WTC11 (cell line): Measurements from ENCODE around the gene SMARCA5. TPM values are rescaled to one million over a fixed set of nuclear protein-coding genes. Genes with fewer than 3 reads are reported as not detected.

Experiments
- ATAC-seq: fragments of 200-7000 bp; cut with Tn5 transposase; 2 replicates; pipeline ENCODE4 v1.10.0; 2021; ENCODE audit warnings: mild to moderate bottlenecking, moderate library complexity
- CTCF ChIA-PET: fragments of 300-600 bp; sonication (Branson Sonifier 250); formaldehyde crosslinking; loops from one replicate; lab custom pipeline; 2021; ENCODE audit warnings: antibody characterized with exemption; lab: Charles Lee
- POLR2A ChIA-PET: fragments of 350-600 bp; sonication (Branson Sonifier 250); formaldehyde crosslinking; loops from one replicate; lab custom pipeline; 2021; ENCODE audit warnings: antibody characterized with exemption; lab: Charles Lee
- DNase-seq: peaks from one replicate; pipeline ENCODE4 v3.0.0; 2021; ENCODE audit warnings: low spot score
- H3K27ac Mint-ChIP-seq: 2 replicates; pipeline ENCODE4 v1.8.0; 2021; ENCODE audit warnings: mixed read lengths
- H3K27me3 Mint-ChIP-seq: 2 replicates; pipeline ENCODE4 v1.8.0; 2021; ENCODE audit warnings: low read depth, mild to moderate bottlenecking, moderate library complexity, mixed read lengths
- H3K36me3 Mint-ChIP-seq: 2 replicates; pipeline ENCODE4 v1.8.0; 2021; ENCODE audit warnings: mixed read lengths
- H3K4me1 Mint-ChIP-seq: 2 replicates; pipeline ENCODE4 v1.8.0; 2022; ENCODE audit warnings: mixed read lengths
- H3K4me3 Mint-ChIP-seq: 2 replicates; pipeline ENCODE4 v1.8.0; 2021; ENCODE audit warnings: mild to moderate bottlenecking, moderate library complexity, mixed read lengths
- H3K9me3 Mint-ChIP-seq: 2 replicates; pipeline ENCODE4 v1.8.0; 2021; ENCODE audit warnings: mixed read lengths
- ATF1 ChIP-seq: sonication (generic); formaldehyde crosslinking; IDR thresholded peaks from 2 replicates; pipeline ENCODE4 v1.8.1; 2023; ENCODE audit warnings: mild to moderate bottlenecking, moderate library complexity, missing genetic modification reagents
- CREB1 ChIP-seq: sonication (generic); formaldehyde crosslinking; IDR thresholded peaks from 2 replicates; pipeline ENCODE4 v1.8.0; 2023; ENCODE audit warnings: mild to moderate bottlenecking, missing genetic modification reagents
- EMX1 ChIP-seq: fragments of 250-450 bp; sonication (Bioruptor Pico); IDR thresholded peaks from 2 replicates; pipeline ENCODE4 v1.8.0; 2021; ENCODE audit warnings: mild to moderate bottlenecking
- FOXK1 ChIP-seq: sonication (generic); formaldehyde crosslinking; IDR thresholded peaks from 2 replicates; pipeline ENCODE4 v1.8.0; 2022; ENCODE audit warnings: mild to moderate bottlenecking, moderate library complexity, missing genetic modification reagents
- FOXP1 ChIP-seq: sonication (generic); formaldehyde crosslinking; IDR thresholded peaks from 2 replicates; pipeline ENCODE4 v1.8.0; 2022; ENCODE audit warnings: missing genetic modification reagents, mild to moderate bottlenecking, moderate library complexity, borderline replicate concordance
- NR1H2 ChIP-seq: sonication (generic); formaldehyde crosslinking; IDR thresholded peaks from 2 replicates; pipeline ENCODE4 v1.9.0; 2021; ENCODE audit warnings: mild to moderate bottlenecking, moderate library complexity, missing genetic modification reagents
- NR3C1 ChIP-seq: sonication (generic); formaldehyde crosslinking; conservative IDR thresholded peaks from 2 replicates; pipeline ENCODE4 v1.8.1; 2023; ENCODE audit warnings: low read depth, mild to moderate bottlenecking, missing genetic modification reagents
- PRRX2 ChIP-seq: fragments of 250-450 bp; sonication (Bioruptor Pico); IDR thresholded peaks from 2 replicates; pipeline ENCODE4 v1.8.0; 2021; ENCODE audit warnings: mild to moderate bottlenecking
- SP1 ChIP-seq: sonication (generic); formaldehyde crosslinking; conservative IDR thresholded peaks from 2 replicates; pipeline ENCODE4 v1.8.1; 2022; ENCODE audit warnings: missing genetic modification reagents
- ZNF121 ChIP-seq: sonication (generic); formaldehyde crosslinking; IDR thresholded peaks from 2 replicates; pipeline ENCODE4 v1.8.0; 2023; ENCODE audit warnings: missing genetic modification reagents
- ZNF317 ChIP-seq: sonication (generic); formaldehyde crosslinking; IDR thresholded peaks from 2 replicates; pipeline ENCODE4 v1.8.1; 2023; ENCODE audit warnings: low read depth, mild to moderate bottlenecking, moderate library complexity, missing genetic modification reagents, borderline replicate concordance
- ZNF671 ChIP-seq: fragments of 250-450 bp; sonication (Bioruptor Pico); IDR thresholded peaks from 2 replicates; pipeline ENCODE4 v1.8.0; 2021; ENCODE audit warnings: mild to moderate bottlenecking
- total RNA-seq: library from RNA; stranded (reverse); gene quantifications from 3 replicates; pipeline ENCODE4 v1.2.3, GENCODE V29; 2021
- TF ChIP-seq, protein P1 (sequence below): sonication (generic); formaldehyde crosslinking; IDR thresholded peaks from 2 replicates; pipeline ENCODE4 v1.8.1; 2022; ENCODE audit warnings: low read depth, missing genetic modification reagents, borderline replicate concordance
- TF ChIP-seq, protein P2 (sequence below): sonication (generic); formaldehyde crosslinking; IDR thresholded peaks from 2 replicates; pipeline ENCODE4 v1.8.1; 2023; ENCODE audit warnings: mild to moderate bottlenecking, missing genetic modification reagents
- TF ChIP-seq, protein P3 (sequence below): sonication (generic); formaldehyde crosslinking; conservative IDR thresholded peaks from 2 replicates; pipeline ENCODE4 v1.8.1; 2023; ENCODE audit warnings: mild to moderate bottlenecking, low read depth, missing genetic modification reagents, moderate library complexity
- TF ChIP-seq, protein P4 (sequence below): sonication (generic); formaldehyde crosslinking; IDR thresholded peaks from 2 replicates; pipeline ENCODE4 v1.8.1; 2022; ENCODE audit warnings: low read depth, mild to moderate bottlenecking, moderate library complexity, missing genetic modification reagents, borderline replicate concordance

SMARCA5 gene
- total RNA-seq, 1 experiment from 2014 or later = 98.8 TPM

DNA sequence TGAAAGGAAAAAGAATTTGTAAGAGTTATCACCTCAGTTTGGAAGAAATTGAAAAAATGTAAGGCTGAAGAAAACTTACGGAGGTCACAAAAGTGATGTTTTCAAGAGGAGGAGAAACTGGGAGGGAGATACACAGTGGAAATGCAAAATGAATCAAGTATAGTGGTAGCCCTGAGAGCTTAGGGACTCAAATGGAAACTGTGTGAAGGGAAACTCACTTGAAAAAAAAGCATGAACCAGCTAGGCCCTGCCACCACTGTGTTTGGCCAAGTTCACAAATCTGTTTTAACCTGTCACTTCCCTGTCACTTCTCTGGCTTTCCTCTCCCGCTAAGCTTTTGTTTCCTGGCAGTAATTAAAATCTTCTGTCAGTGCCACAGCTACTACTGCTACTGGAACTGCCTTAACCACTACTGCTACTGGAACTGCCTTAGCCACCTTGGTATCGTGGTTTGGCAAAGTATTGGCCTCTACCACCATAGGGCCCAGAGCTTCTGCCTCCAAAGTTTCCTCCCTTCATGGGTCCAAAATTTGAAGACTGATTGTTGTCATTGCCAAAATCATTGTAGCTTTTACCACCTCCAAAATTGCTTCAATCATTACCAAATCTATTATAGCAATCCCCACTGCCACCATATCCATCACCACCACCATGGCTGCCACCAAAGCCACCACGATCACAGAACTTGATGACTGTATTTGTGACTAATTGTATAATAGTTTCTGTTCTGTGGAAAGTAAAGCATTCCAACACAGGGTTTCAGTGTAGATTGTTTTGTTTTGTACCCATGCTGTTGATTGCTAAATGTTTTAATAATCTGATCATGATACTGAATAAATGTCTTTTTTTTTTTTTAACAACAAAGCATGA is 41.5 kb downstream of the SMARCA5 start:
- CTCF ChIA-PET = interaction anchor here (0.7 kb wide), 1 partner anchor 27 kb away, joined by 3 read pairs; no protein-coding TSS in a partner anchor
- Mint-ChIP-seq H3K9me3 (no peaks in the 10 kb centered on the region), H3K36me3 (peaks cover 31% of the 10 kb centered on the region), H3K27me3 (peaks cover 10% of the 10 kb centered on the region), H3K4me3 (no peak overlapping the region), H3K27ac (peak overlapping the region; percentile 45; the same call in 1 of the 2 replicates), H3K4me1 (peaks cover 8% of the 10 kb centered on the region)
- ATAC-seq (no peak), DNase-seq (no peak)
- TF ChIP-seq NR1H2 = no peak
- TF ChIP-seq SP1 = no peak
- TF ChIP-seq, protein P1, sequence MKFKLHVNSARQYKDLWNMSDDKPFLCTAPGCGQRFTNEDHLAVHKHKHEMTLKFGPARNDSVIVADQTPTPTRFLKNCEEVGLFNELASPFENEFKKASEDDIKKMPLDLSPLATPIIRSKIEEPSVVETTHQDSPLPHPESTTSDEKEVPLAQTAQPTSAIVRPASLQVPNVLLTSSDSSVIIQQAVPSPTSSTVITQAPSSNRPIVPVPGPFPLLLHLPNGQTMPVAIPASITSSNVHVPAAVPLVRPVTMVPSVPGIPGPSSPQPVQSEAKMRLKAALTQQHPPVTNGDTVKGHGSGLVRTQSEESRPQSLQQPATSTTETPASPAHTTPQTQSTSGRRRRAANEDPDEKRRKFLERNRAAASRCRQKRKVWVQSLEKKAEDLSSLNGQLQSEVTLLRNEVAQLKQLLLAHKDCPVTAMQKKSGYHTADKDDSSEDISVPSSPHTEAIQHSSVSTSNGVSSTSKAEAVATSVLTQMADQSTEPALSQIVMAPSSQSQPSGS (CRISPR knock-in tag) = no peak
- TF ChIP-seq ZNF317 = no peak
- no peak for TF ChIP-seq EMX1 (CRISPR knock-in tag)
- no peak for TF ChIP-seq NR3C1
- no peak for TF ChIP-seq ZNF671 (CRISPR knock-in tag)
- TF ChIP-seq ATF1 (CRISPR knock-in tag) = no peak
- no peak for TF ChIP-seq FOXK1 (CRISPR knock-in tag)
- no peak for TF ChIP-seq CREB1 (CRISPR knock-in tag)
- TF ChIP-seq, protein P2, sequence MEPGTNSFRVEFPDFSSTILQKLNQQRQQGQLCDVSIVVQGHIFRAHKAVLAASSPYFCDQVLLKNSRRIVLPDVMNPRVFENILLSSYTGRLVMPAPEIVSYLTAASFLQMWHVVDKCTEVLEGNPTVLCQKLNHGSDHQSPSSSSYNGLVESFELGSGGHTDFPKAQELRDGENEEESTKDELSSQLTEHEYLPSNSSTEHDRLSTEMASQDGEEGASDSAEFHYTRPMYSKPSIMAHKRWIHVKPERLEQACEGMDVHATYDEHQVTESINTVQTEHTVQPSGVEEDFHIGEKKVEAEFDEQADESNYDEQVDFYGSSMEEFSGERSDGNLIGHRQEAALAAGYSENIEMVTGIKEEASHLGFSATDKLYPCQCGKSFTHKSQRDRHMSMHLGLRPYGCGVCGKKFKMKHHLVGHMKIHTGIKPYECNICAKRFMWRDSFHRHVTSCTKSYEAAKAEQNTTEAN (CRISPR knock-in tag) = no peak
- TF ChIP-seq, protein P3, sequence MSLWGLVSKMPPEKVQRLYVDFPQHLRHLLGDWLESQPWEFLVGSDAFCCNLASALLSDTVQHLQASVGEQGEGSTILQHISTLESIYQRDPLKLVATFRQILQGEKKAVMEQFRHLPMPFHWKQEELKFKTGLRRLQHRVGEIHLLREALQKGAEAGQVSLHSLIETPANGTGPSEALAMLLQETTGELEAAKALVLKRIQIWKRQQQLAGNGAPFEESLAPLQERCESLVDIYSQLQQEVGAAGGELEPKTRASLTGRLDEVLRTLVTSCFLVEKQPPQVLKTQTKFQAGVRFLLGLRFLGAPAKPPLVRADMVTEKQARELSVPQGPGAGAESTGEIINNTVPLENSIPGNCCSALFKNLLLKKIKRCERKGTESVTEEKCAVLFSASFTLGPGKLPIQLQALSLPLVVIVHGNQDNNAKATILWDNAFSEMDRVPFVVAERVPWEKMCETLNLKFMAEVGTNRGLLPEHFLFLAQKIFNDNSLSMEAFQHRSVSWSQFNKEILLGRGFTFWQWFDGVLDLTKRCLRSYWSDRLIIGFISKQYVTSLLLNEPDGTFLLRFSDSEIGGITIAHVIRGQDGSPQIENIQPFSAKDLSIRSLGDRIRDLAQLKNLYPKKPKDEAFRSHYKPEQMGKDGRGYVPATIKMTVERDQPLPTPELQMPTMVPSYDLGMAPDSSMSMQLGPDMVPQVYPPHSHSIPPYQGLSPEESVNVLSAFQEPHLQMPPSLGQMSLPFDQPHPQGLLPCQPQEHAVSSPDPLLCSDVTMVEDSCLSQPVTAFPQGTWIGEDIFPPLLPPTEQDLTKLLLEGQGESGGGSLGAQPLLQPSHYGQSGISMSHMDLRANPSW (CRISPR knock-in tag) = no peak
- TF ChIP-seq, protein P4, sequence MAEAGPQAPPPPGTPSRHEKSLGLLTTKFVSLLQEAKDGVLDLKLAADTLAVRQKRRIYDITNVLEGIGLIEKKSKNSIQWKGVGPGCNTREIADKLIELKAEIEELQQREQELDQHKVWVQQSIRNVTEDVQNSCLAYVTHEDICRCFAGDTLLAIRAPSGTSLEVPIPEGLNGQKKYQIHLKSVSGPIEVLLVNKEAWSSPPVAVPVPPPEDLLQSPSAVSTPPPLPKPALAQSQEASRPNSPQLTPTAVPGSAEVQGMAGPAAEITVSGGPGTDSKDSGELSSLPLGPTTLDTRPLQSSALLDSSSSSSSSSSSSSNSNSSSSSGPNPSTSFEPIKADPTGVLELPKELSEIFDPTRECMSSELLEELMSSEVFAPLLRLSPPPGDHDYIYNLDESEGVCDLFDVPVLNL (CRISPR knock-in tag) = no peak
- POLR2A ChIA-PET = interaction anchor here (0.6 to 0.7 kb wide), 3 partner anchors 24 to 182 kb away, joined by 3 read pairs; no protein-coding TSS in a partner anchor

DNA sequence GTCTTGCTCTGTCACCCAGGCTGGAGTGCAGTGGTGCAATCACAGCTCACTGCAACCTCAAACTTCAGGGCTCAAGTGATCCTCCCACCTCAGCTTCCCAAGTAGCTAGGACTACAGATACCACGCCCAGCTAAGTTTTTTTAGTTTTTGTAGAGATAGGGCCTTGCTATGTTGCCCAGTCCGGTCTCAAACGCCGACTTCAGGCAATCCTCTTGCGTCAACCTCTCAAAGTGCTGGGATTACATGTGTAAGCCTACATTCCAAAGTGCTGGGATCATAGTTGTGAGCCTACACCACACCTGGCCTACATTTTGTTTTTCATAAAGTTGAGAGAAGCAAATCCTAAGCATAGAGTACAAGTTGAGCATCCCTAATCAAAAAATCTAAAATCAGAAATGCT is 42.2 kb downstream of the SMARCA5 start:
- ATAC-seq (no peak), DNase-seq (no peak)
- Mint-ChIP-seq H3K27me3 (peaks cover 15% of the 10 kb centered on the region), H3K4me3 (no peak overlapping the region), H3K36me3 (peaks cover 26% of the 10 kb centered on the region), H3K4me1 (peaks cover 9% of the 10 kb centered on the region), H3K27ac (no peak overlapping the region), H3K9me3 (no peaks in the 10 kb centered on the region)
- CTCF ChIA-PET = no interaction called here
- TF ChIP-seq ZNF121 (CRISPR knock-in tag) (peak; percentile 63; the same call in 1 of the 2 replicates), FOXP1 (CRISPR knock-in tag) (no peak), PRRX2 (CRISPR knock-in tag) (peak; percentile 26; the same call in 1 of the 2 replicates)
- POLR2A ChIA-PET = interaction anchor here (0.6 kb wide), 2 partner anchors 24 to 41 kb away, joined by 3 read pairs; no protein-coding TSS in a partner anchor
